Sigmoid colon (tissue), 7 donors: Measurements from ENCODE around the gene EID2. TPM values are rescaled to one million over a fixed set of nuclear protein-coding genes. Genes with fewer than 3 reads are reported as not detected.

Experiments
- DNase-seq: peaks from one replicate; pipeline ENCODE4 v3.0.0-alpha.2; 2019
- H3K27ac ChIP-seq, 4 donors: fragments of 200-600 bp; sonication (generic); one replicate each; pipeline ENCODE4 v1.5.1; 2016 to 2019; ENCODE audit warnings: mild to moderate bottlenecking in 1 of 4
- H3K27me3 ChIP-seq, 3 donors: fragments of 200-600 bp; sonication (generic); one replicate each; pipeline ENCODE4 v1.5.1; 2019; ENCODE audit warnings: mild to moderate bottlenecking in 1 of 3
- H3K36me3 ChIP-seq, 4 donors: fragments of 200-600 bp; sonication (generic); one replicate each; pipeline ENCODE4 v1.5.1; 2016 to 2019
- H3K4me1 ChIP-seq, 4 donors: fragments of 200-600 bp; sonication (generic); one replicate each; pipeline ENCODE4 v1.5.1; 2017 to 2019
- H3K4me3 ChIP-seq, 4 donors: fragments of 200-600 bp; sonication (generic); one replicate each; pipeline ENCODE4 v1.5.1; 2017 to 2019; ENCODE audit warnings: mild to moderate bottlenecking in 2 of 4, moderate library complexity in 1 of 4
- H3K9me3 ChIP-seq, 4 donors: fragments of 200-600 bp in 3 of 4; sonication (generic) in 3 of 4; one replicate each; pipeline versions ENCODE4 v1.5.1 to v1.6.1; 2013 to 2019
- EP300 ChIP-seq, 4 donors: sonication (generic); formaldehyde crosslinking; IDR thresholded peaks; one replicate each; pipeline ENCODE4 v1.6.1; 2017; ENCODE audit warnings: antibody characterized with exemption in 4 of 4
- POLR2A ChIP-seq, 2 donors: fragments of 450-650 bp; IDR thresholded peaks; one replicate each; pipeline ENCODE4 v1.6.1; 2016; ENCODE audit warnings: antibody characterized with exemption in 2 of 2, mild to moderate bottlenecking in 2 of 2, moderate library complexity in 2 of 2
- POLR2AphosphoS5 ChIP-seq, 4 donors: sonication (generic); formaldehyde crosslinking; IDR thresholded peaks; one replicate each; pipeline ENCODE4 v1.6.1; 2017; ENCODE audit warnings: antibody characterized with exemption in 4 of 4
- WGBS, 2 donors: extraction: QIAGEN DNeasy Blood & Tissue Kit; methylation state at CpG; one replicate each; pipeline ENCODE4 v1.1.7; 2013; 5-methylcytosine and 5-hydroxymethylcytosine counted together
- intact Hi-C: fragments of 100-400 bp; cut with DNase I; formaldehyde crosslinking; loops from one replicate; pipeline ENCODE4 v1.15.1; 2023
- polyA plus RNA-seq, 3 donors: library from polyadenylated mRNA; stranded (reverse); fragments of 200-250 nt; gene quantifications; one replicate each; pipeline ENCODE4 v1.2.3, GENCODE V29; 2013
- total RNA-seq, 4 donors: library from RNA; depleted of rRNA; stranded (reverse); fragments of >200 nt; gene quantifications; one replicate each; pipeline ENCODE4 v1.1.0, GENCODE V29; 2016
- TF ChIP-seq, protein P1 (sequence below), 4 experiments: fragments of 450-650 bp in 3 of 4; fragments of 200-600 bp in 1 of 4; IDR thresholded peaks; one replicate each; pipeline ENCODE4 v1.5.1; 2016 to 2019; ENCODE audit warnings: antibody characterized with exemption in 4 of 4, mild to moderate bottlenecking in 3 of 4, moderate library complexity in 2 of 4
- donor health status: healthy with polysubstance abuse.
- donor health status: Bipolar disorder and iron deficiency.
- donor health status: healthy.

EID2 gene
- total and polyA plus RNA-seq, 7 donors = 7.6 to 16.4 (median 10.7) TPM

GRCh38 chr19:39550197-39550596, 10.2 kb upstream of the EID2 start:
- Histone ChIP-seq H3K36me3 (no peaks in the 10 kb centered on the region), H3K4me3 (no peak overlapping the region), H3K9me3 (no peaks in the 10 kb centered on the region), H3K27me3 (no peaks in the 10 kb centered on the region), H3K4me1 (no peaks in the 10 kb centered on the region), H3K27ac (no peak overlapping the region)
- WGBS, 2 donors = 75 to 87% methylated on average over 5 of the region's 5 CpGs
- intact Hi-C loops = loop anchor here (5.0 to 10.0 kb wide), 2 partner anchors 215 to 422 kb away; partner anchors contain the start of gene PSMC4
- DNase-seq = no peak
- TF ChIP-seq POLR2AphosphoS5 (IDR thresholded peaks at IDR 0.05) = no peak
- TF ChIP-seq, protein P1, sequence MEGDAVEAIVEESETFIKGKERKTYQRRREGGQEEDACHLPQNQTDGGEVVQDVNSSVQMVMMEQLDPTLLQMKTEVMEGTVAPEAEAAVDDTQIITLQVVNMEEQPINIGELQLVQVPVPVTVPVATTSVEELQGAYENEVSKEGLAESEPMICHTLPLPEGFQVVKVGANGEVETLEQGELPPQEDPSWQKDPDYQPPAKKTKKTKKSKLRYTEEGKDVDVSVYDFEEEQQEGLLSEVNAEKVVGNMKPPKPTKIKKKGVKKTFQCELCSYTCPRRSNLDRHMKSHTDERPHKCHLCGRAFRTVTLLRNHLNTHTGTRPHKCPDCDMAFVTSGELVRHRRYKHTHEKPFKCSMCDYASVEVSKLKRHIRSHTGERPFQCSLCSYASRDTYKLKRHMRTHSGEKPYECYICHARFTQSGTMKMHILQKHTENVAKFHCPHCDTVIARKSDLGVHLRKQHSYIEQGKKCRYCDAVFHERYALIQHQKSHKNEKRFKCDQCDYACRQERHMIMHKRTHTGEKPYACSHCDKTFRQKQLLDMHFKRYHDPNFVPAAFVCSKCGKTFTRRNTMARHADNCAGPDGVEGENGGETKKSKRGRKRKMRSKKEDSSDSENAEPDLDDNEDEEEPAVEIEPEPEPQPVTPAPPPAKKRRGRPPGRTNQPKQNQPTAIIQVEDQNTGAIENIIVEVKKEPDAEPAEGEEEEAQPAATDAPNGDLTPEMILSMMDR (IDR thresholded peaks at IDR 0.05) = no peak

- DNase-seq = no peak
- Histone ChIP-seq H3K36me3 (no peaks in the 10 kb centered on the region), H3K4me1 (no peaks in the 10 kb centered on the region), H3K27ac (no peak overlapping the region), H3K4me3 (no peak overlapping the region), H3K27me3 (no peaks in the 10 kb centered on the region), H3K9me3 (no peaks in the 10 kb centered on the region)
- intact Hi-C loops = no loop called here
- no peak for TF ChIP-seq EP300 (IDR thresholded peaks at IDR 0.05)
- TF ChIP-seq POLR2A (IDR thresholded peaks at IDR 0.05) = no peak
- TF ChIP-seq, protein P1 (IDR thresholded peaks at IDR 0.05) = no peak
- TF ChIP-seq POLR2AphosphoS5 (IDR thresholded peaks at IDR 0.05) = no peak
- 21 to 60% methylated on average over 8 of the region's 8 CpGs for WGBS, 2 donors
Measured at GRCh38 chr19:39546599-39546998, 6.6 kb upstream of the EID2 start.

GRCh38 chr19:39544911-39545310, 5.0 kb upstream of the EID2 start:
- H3K4me3 ChIP-seq = no peak overlapping the region
- no peak overlapping the region for H3K27ac ChIP-seq
- no peaks in the 10 kb centered on the region for H3K27me3 ChIP-seq
- no peaks in the 10 kb centered on the region for H3K36me3 ChIP-seq
- H3K9me3 ChIP-seq = no peaks in the 10 kb centered on the region
- intact Hi-C loops = no loop called here
- no peak for DNase-seq
- WGBS, 2 donors = 26 to 32% methylated on average over 1 of the region's 1 CpG
- H3K4me1 ChIP-seq = peaks cover 0 to 8% (median 6%) of the 10 kb centered on the region in 4 donors
- TF ChIP-seq POLR2AphosphoS5 (IDR thresholded peaks at IDR 0.05) (no peak), EP300 (IDR thresholded peaks at IDR 0.05) (no peak), POLR2A (IDR thresholded peaks at IDR 0.05) (no peak)
- TF ChIP-seq, protein P1 (IDR thresholded peaks at IDR 0.05) = no peak

- Histone ChIP-seq H3K36me3 (no peaks in the 10 kb centered on the region), H3K4me1 (peaks cover 0 to 8% (median 6%) of the 10 kb centered on the region in 4 donors), H3K27me3 (no peaks in the 10 kb centered on the region), H3K4me3 (no peak overlapping the region), H3K27ac (no peak overlapping the region), H3K9me3 (no peaks in the 10 kb centered on the region)
- TF ChIP-seq POLR2AphosphoS5 (IDR thresholded peaks at IDR 0.05) (no peak), EP300 (IDR thresholded peaks at IDR 0.05) (no peak), POLR2A (IDR thresholded peaks at IDR 0.05) (no peak)
- TF ChIP-seq, protein P1 (IDR thresholded peaks at IDR 0.05) = no peak
- intact Hi-C loops = no loop called here
- WGBS, 2 donors = 86 to 90% methylated on average over 7 of the region's 7 CpGs
- DNase-seq = no peak
Measured at GRCh38 chr19:39544226-39544903, 4.4 kb upstream of the EID2 start.

DNA sequence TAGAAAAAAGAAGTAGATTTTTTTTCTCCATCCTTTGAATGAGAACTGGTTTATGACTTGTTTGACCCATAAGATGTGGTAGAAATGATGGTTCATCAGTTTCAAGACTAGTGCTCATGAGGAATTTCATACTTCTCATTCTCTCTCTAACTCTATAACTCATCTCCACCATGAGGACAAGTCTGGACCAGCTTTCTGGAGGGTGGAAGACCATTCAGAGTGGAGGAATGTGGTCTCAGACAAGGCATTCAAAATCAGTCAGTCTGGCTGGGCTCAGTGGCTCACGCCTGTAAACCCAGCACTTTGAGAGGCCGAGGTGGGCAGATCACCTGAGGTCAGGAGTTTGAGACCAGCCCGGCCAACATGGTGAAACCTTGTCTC, 3.5 kb upstream of the EID2 start:
- intact Hi-C loops = no loop called here
- H3K36me3 ChIP-seq = no peaks in the 10 kb centered on the region
- H3K9me3 ChIP-seq = no peaks in the 10 kb centered on the region
- whole genome bisulfite sequencing, 2 donors = 88 to 92% methylated on average over 3 of the region's 3 CpGs
- DNase-seq = no peak
- H3K4me3 ChIP-seq = no peak overlapping the region
- no peaks in the 10 kb centered on the region for H3K27me3 ChIP-seq
- H3K4me1 ChIP-seq = peaks cover 0 to 17% (median 14%) of the 10 kb centered on the region in 4 donors
- H3K27ac ChIP-seq = no peak overlapping the region
- TF ChIP-seq POLR2AphosphoS5 (IDR thresholded peaks at IDR 0.05) (no peak), POLR2A (IDR thresholded peaks at IDR 0.05) (no peak), EP300 (IDR thresholded peaks at IDR 0.05) (no peak)
- TF ChIP-seq, protein P1 (IDR thresholded peaks at IDR 0.05) = no peak
